Fibroblast of peridontal ligament (primary cell): ENCODE data around the gene TOMM20L.
"Not testable (repeated sequence)": the region's sequence is repeated elsewhere in the genome, so short reads cannot be mapped to it uniquely, and the experiment has no call there.

Experiments used
- DNase-seq: peaks from one replicate; pipeline ENCODE4 v3.0.0-alpha.2; 2010; ENCODE audit errors: extremely low read depth

The TOMM20L gene

GRCh38 chr14:58395812-58396788 is at the start of gene TOMM20L:
TOMM20L (plus strand) TSS chr14:58395930; CDS start chr14:58395958, 28 bp downstream.
- DNase-seq = peak; percentile 33

- peak; percentile 27 for DNase-seq
Observed at GRCh38 chr14:58353516-58354299, 42.0 kb upstream of the TOMM20L start.

DNA sequence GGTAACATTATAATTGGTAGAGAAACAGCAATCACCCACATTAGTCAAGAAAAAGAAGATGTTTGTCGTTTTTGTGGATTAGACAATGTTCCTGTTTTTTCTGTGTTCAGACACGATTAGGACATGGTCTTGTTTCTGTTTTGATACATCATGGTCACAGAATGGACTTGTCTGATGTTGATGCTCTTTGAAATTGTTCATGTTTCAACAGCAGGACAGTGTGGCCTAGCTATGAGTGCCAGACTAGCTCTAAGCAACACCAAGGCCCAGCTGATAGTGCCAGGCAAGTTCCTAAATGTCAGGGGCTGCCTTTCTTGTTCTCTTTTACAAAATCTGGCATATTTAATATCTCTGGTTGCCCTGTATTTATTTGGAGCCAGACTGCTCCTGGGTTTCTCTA is 40.9 kb upstream of the TOMM20L start:
- no peak for DNase-seq

DNA sequence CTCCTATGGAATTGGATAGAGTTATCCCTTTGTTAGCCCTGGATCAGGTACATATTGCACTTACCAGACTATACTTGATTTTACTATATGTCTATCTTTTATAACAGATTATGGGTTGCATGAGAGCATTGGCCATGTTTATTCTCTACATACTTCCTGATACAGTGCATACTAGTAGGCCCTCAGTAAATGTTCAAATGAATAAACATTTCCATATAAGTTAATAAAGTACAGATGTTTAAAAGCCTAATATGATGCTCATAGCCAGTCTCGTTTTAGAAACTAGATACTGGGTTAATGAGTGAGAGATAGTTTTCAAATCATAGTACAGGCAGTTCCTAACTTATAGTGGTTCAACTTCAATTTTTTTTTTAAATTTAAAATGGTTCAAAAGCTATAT is 39.5 kb upstream of the TOMM20L start:
- DNase-seq = peak; percentile 51

DNA sequence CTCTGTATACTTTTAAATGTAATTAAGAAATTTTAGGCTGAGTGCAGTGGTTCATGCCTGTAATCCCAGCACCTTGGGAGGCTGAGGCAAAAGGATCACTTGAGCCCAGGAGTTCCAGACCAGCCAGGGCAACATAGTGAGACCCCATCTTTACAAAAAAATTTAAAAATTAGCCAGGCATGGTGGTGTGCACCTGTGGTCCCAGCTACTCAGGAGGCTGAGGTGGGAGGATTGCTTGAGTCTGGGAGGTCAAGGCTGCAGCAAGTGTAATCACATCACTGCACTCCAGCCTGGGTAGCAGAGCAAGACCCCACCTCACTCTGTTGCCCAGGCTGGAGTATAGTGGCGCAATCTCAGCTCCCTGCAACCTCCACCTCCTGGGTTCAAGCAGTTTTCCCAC is 33.5 kb upstream of the TOMM20L start:
- DNase-seq = not testable (repeated sequence)

DNA sequence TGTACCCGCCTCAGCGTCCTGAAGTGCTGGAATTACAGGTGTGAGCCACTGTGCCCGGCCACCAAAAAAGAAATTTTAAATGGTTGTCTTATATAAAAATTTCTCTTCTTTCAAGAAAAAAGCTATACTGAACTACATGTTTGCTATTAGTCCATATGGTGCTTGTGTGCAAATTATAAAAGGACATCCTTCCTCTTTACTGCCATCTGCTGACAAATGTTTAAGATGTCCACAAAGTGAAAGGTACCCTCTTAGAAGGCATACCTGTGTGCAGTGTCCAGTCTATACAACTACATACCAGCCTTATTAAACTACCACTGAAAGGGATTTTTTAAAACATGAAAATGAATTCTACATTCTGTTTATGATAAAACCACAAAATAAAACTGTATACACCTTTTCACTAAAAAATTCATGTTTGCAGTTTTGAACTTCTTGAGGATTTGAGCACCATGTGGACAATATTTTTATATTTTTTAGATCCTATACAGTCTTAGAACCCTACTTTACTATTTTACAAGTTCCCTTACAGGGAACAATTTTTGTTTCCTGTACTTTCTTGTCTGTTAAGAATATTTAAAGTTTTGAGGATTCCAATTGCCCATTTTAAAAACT is 32.8 kb upstream of the TOMM20L start:
- DNase-seq = peak; percentile 34

DNA sequence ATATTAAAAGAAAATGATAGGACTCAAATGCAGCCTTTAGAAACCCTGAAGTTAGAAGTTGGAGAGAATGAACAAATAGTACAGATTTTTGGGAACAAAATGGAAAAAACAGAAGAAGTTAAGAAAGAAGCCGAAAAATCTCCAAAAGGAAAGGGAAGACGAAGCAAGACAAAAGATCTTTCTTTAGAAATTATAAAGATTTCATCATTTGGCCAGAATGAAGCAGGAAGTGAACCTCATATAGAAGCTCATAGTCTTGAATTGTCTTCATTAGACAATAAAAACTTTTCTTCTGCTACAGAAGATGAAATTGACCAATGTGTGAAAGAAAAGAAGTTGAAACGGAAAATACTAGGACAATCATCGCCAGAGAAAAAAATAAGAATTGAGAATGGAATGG is 31.4 kb upstream of the TOMM20L start:
- no peak for DNase-seq

DNA sequence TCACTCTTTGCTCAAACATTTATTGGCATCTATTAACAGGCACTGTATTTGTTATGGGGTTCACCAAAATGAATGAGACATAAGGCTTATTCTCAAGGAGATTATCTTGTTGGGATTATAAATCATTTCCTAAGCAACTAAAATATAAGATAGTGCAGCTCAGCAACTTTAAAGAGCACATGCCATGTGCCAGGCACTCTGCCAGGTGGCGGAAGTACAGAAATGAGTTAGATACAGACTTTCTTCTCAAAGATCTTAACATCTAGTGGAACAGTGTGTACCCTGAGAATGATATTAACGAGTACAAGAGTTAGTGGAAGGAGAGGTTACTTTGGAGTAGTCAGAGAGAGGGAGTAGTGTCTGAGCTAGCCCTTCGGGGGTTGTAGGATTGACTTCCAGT is 28.4 kb upstream of the TOMM20L start:
- no peak for DNase-seq

DNA sequence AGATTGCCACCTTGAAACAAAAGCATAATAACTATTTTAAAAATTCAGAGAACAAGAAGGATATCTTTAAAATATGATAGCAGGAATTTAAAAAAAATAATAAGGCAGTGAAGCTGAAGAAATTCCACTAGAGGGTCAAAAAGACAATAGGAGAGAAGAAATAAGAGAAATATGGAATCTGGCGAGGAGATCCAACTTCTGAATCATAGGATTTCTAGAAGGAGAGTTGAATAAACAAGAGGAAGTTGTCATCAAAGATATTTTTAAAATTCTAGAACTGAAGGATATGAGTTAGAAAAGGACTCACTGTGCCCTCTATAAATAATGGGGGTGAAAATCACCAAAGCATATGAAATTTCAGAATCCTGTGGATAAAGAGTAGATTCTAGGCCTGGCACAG is 26.8 kb upstream of the TOMM20L start:
- DNase-seq = peak; percentile 45

- no peak for DNase-seq
Observed at GRCh38 chr14:58376791-58377190, 18.9 kb upstream of the TOMM20L start.

DNA sequence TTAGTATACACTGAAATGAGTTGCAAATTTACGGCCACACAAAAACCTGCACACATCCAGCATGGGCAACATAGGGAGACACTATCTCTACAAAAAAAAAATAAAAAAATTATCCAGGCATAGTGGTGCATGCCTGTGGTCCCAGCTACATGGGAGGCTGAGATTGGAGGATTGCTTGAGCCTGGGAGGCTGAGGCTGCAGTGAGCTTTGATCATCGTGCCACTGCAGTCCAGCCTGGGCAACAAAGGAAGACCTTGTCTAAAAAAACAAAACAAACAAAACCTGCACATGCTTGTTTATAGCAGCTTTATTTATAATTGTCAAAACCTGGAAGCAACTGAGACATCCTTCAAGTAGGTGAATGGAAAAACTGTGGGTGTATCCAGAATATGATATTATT is 4.9 kb upstream of the TOMM20L start:
- no peak for DNase-seq

GRCh38 chr14:58395562-58395811 is 243 bp upstream of the TOMM20L start:
- DNase-seq = no peak

DNA sequence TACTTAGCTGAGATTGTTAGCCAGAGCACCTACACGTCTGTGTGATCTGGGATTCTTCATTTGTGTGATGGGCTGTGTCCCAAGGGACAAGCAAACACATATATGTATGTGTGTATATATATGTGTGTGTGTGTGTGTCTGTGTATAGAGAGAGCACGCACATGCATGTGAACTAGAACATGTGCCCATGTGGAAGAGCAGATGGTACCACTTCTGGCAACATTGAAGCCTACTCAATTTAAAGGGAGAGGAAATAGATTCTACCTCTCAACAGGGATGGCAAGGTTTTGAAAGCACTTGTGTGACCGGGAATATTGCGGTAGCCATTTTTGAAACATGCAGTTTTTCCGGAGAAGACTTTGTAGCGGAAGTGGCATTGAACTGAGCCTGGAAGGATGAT is 1.4 kb downstream of the TOMM20L start:
- DNase-seq = no peak

DNA sequence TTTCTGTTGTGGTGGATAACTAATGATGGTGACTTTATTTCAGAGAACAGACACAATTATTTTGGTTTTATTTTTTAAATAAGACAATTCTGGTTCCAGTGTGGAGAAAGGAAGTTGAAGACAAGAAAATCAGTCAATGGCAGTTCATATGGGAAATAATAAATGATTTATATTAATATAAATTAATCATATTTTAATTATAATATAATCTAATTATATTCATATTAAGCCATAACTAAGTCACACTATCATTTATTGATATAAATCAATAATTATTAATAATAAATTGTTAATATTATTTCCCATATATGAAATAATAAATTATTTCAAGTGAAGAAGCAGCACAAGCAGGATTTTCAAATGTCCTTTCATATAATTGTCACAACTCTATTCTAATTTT is 2.8 kb downstream of the TOMM20L start:
- DNase-seq = no peak

GRCh38 chr14:58398895-58399294 is 3.2 kb downstream of the TOMM20L start:
- no peak for DNase-seq

- no peak for DNase-seq
Observed at GRCh38 chr14:58401587-58401986, 5.9 kb downstream of the TOMM20L start.

DNA sequence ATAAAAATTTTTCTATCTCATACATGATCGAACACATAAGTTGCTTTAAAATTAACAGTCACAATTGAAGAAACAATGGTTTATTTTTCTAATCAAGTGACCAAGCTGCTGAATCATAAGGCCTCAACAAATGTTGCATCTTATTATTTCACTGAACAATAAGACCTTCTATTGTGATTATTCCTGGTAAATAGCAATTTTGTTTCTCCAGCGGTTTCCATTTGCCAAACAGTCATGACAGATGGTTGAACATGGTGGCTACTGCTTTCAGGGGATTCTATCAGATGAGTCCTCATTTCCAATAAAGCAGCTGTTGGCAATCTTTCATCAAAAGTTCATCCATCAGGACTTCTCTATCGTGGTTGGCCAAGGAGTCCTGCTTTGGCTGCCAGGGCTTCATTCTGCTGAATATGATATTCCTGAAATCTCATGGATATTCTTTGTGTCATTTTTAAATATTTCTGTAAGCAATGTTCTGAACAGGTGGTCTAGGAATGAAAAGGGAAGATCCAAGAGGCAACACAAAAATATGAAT is 13.0 kb downstream of the TOMM20L start:
- DNase-seq = no peak

- no peak for DNase-seq
Observed at GRCh38 chr14:58414845-58415244, 19.1 kb downstream of the TOMM20L start.

DNA sequence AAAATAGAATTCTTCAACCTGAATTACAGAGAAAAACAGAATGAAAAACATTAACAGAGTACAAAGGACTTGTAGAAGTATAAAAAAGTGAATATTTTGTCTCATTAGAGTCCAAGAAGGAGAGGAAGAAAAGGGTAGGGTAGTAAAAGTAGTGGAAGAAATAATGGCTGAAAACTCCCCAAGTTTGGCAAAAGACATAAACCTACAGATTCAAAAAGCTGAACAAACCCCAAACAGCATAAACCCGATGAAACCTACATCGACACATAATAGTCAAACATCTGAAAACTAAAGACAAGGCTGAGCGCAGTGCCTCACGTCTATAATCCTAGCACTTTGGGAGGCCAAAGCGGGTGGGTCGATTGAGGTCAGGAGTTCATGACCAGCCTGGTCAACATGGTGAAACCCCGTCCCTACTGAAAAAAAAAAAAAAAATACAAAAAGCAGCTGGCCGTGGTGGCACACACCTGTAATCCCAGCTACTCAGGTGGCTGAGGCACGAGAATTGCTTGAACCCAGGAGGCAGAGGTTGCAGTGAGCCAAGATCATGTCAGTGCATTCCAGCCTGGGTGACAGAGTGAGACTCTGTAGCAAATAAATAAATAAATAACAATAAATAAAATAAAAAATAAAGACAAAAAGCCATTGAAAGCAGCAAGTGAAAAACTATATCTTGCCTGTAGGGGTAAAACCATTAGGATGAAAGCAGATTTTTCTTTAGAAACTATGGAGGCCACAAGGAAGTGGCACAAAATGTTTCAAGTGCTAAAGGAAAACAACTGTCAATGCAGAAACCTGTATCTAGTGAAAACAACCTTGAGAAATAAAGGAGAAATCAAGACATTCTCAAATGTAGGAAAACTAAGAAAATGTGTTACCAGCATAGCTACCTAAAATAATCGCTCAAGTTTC is 20.2 kb downstream of the TOMM20L start:
- no peak for DNase-seq

GRCh38 chr14:58416934-58417333 is 21.2 kb downstream of the TOMM20L start:
- not testable (repeated sequence) for DNase-seq

DNA sequence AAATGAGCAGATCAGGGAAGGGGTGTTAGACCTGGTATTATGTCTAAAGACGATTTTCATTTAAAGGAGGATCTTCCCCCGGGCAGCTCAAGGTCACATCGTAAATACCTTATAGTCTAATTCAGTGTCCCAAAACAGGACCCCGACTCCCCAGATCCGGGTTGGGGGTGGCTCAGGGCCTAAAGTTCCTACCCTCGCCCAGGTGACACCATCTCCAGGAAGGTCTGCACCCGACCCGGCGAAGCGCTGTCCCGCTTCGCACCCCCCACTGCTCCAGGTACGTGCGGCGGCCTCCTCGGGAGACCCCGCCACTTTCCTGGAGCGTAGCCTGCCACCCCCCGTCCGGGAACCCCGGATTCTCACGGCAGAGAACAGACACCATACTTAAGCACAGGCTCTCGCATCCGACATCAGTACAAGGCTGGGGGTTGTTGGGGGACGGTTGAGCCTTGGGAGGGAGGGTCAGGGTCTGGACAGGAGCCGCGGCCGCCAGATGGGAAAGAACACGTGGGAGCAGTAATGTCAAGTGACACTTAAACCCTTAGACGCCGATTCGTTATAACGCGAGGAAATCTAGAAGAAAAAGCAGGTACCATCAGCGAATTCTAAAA is 31.0 kb downstream of the TOMM20L start:
- peak; percentile 19 for DNase-seq
